GM18870 (cell line): ENCODE data around the gene LRRC63.
"Not testable (repeated sequence)": the region's sequence is repeated elsewhere in the genome, so short reads cannot be mapped to it uniquely, and the experiment has no call there.

Experiments
- ATAC-seq: cut with Tn5 transposase; IDR thresholded peaks from one replicate; pipeline ENCODE4 v1.9.1; 2021; ENCODE audit warnings: moderate library complexity; ENCODE audit not compliant: unreplicated experiment

LRRC63 gene

GRCh38 chr13:46232281-46232680 lies 20.6 kb downstream of the LRRC63 start:
- ATAC-seq = no peak

- ATAC-seq = no peak
Measured at GRCh38 chr13:46235286-46235685, 23.6 kb downstream of the LRRC63 start.

- no peak for ATAC-seq
Measured at GRCh38 chr13:46265292-46265691, 53.6 kb downstream of the LRRC63 start.

GRCh38 chr13:46267166-46267565 lies 55.4 kb downstream of the LRRC63 start:
- no peak for ATAC-seq

- ATAC-seq = no peak
Measured at GRCh38 chr13:46270416-46270815, 58.7 kb downstream of the LRRC63 start.

- ATAC-seq = no peak
Measured at GRCh38 chr13:46274094-46274698, 62.5 kb downstream of the LRRC63 start.

GRCh38 chr13:46278474-46278873 lies 66.7 kb downstream of the LRRC63 start:
- no peak for ATAC-seq

GRCh38 chr13:46281779-46282178 lies 70.1 kb downstream of the LRRC63 start:
- ATAC-seq = no peak

GRCh38 chr13:46283912-46284824 lies 72.4 kb downstream of the LRRC63 start:
- not testable (repeated sequence) for ATAC-seq

- no peak for ATAC-seq
Measured at GRCh38 chr13:46286972-46287371, 75.2 kb downstream of the LRRC63 start.

- ATAC-seq = no peak
Measured at GRCh38 chr13:46288570-46289259, 77.0 kb downstream of the LRRC63 start.

- no peak for ATAC-seq
Measured at GRCh38 chr13:46289260-46289955, 77.7 kb downstream of the LRRC63 start.

GRCh38 chr13:46290434-46290833 lies 78.7 kb downstream of the LRRC63 start:
- no peak for ATAC-seq

- no peak for ATAC-seq
Measured at GRCh38 chr13:46293436-46293835, 81.7 kb downstream of the LRRC63 start.

GRCh38 chr13:46295491-46296114 lies 83.9 kb downstream of the LRRC63 start:
- ATAC-seq = no peak

GRCh38 chr13:46296115-46296822 lies 84.5 kb downstream of the LRRC63 start:
- ATAC-seq = no peak

- no peak for ATAC-seq
Measured at GRCh38 chr13:46296921-46297320, 85.2 kb downstream of the LRRC63 start.

- no peak for ATAC-seq
Measured at GRCh38 chr13:46297361-46297811, 85.7 kb downstream of the LRRC63 start.

GRCh38 chr13:46303742-46304385 lies 92.1 kb downstream of the LRRC63 start:
- ATAC-seq = no peak
